Spleen (tissue), 11 donors: Measurements from ENCODE around the gene RIPOR3. TPM values are rescaled to one million over a fixed set of nuclear protein-coding genes. Genes with fewer than 3 reads are reported as not detected.

Experiments used
- DNase-seq: peaks from one replicate; pipeline ENCODE4 v3.0.0-alpha.2; 2020
- H3K27ac ChIP-seq, 8 donors: fragments of 200-600 bp; sonication (generic) in 7 of 8; 1 replicate in 4 of 8; 2 replicates in 4 of 8; pipeline versions ENCODE4 v1.5.0 to v1.8.0; 2016 to 2021; ENCODE audit warnings: inconsistent platforms in 4 of 8, mild to moderate bottlenecking in 4 of 8, moderate library complexity in 1 of 8
- H3K27me3 ChIP-seq, 7 donors: fragments of 200-600 bp; sonication (generic) in 6 of 7; replicated peaks in 1 of 7; 1 replicate in 4 of 7; 2 replicates in 3 of 7; pipeline versions ENCODE4 v1.5.0 to v1.8.0; 2016 to 2021; ENCODE audit warnings: inconsistent platforms in 3 of 7, mild to moderate bottlenecking in 1 of 7
- H3K36me3 ChIP-seq, 6 donors: fragments of 200-600 bp; sonication (generic) in 5 of 6; 1 replicate in 4 of 6; 2 replicates in 2 of 6; pipeline versions ENCODE4 v1.5.0 to v1.8.0; 2016 to 2021; ENCODE audit warnings: inconsistent platforms in 2 of 6
- H3K4me1 ChIP-seq, 6 donors: fragments of 200-600 bp; sonication (generic) in 5 of 6; 1 replicate in 3 of 6; 2 replicates in 3 of 6; pipeline versions ENCODE4 v1.5.0 to v1.8.0; 2016 to 2021; ENCODE audit warnings: inconsistent platforms in 3 of 6
- H3K4me3 ChIP-seq, 8 donors: fragments of 200-600 bp; sonication (generic) in 7 of 8; 1 replicate in 4 of 8; 2 replicates in 4 of 8; pipeline versions ENCODE4 v1.5.0 to v1.8.0; 2016 to 2021; ENCODE audit warnings: inconsistent platforms in 4 of 8, mild to moderate bottlenecking in 4 of 8, moderate library complexity in 2 of 8
- H3K9me3 ChIP-seq, 8 donors: fragments of 200-600 bp; sonication (generic) in 7 of 8; 1 replicate in 4 of 8; 2 replicates in 4 of 8; pipeline versions ENCODE4 v1.5.0 to v1.8.0; 2016 to 2021; ENCODE audit warnings: inconsistent platforms in 4 of 8
- POLR2A ChIP-seq, 3 donors: fragments of 450-650 bp; IDR thresholded peaks; one replicate each; pipeline ENCODE4 v1.5.1; 2017; ENCODE audit warnings: antibody characterized with exemption in 3 of 3, mild to moderate bottlenecking in 1 of 3
- POLR2AphosphoS5 ChIP-seq, 3 donors: sonication (generic); formaldehyde crosslinking; IDR thresholded peaks; one replicate each; pipeline ENCODE4 v1.5.1; 2017; ENCODE audit warnings: antibody characterized with exemption in 3 of 3
- WGBS, 5 donors: extraction: QIAGEN DNeasy Blood & Tissue Kit in 3 of 5; methylation state at CpG; one replicate each; pipeline versions ENCODE4 v1.1.5 to v1.1.7; 2013 to 2018; 5-methylcytosine and 5-hydroxymethylcytosine counted together
- intact Hi-C: fragments of 100-400 bp; cut with DNase I; formaldehyde crosslinking; loops from one replicate; pipeline ENCODE4 v1.15.0; 2023; ENCODE audit warnings: low total_unique reads
- polyA plus RNA-seq, 3 donors: library from polyadenylated mRNA; stranded (reverse); fragments of 200-250 nt; gene quantifications; one replicate each; pipeline ENCODE4 v1.2.1, GENCODE V29; 2013
- total RNA-seq, 7 donors: library from RNA; depleted of rRNA in 3 of 7; stranded (reverse); fragments of >200 nt in 3 of 7; fragmentation: NEBNext Ultra II Directional in 4 of 7; extraction: Animal tissue kit (Norgen Biotek cat#: 25700) in 4 of 7; gene quantifications; one replicate each; pipeline versions ENCODE4 v1.1.0 to v1.2.1, GENCODE V29; 2016 to 2021
- TF ChIP-seq, protein P1 (sequence below), 11 experiments: fragments of 200-600 bp in 7 of 11; fragments of 450-650 bp in 4 of 11; sonication (generic) in 4 of 11; IDR thresholded peaks in 8 of 11; conservative IDR thresholded peaks in 3 of 11; 1 replicate in 7 of 11; 2 replicates in 4 of 11; pipeline versions ENCODE4 v1.4.0 to v1.8.0; 2016 to 2021; ENCODE audit warnings: antibody characterized with exemption in 11 of 11, inconsistent platforms in 4 of 11, mild to moderate bottlenecking in 1 of 11
- donor health status: healthy with polysubstance abuse.
- donor health status: DM: no; HTN: no; CAD: no; lungs with moderate emphysema.
- donor health status: DM: no; HTN: no; CAD: no.
- donor health status: Bipolar disorder and iron deficiency.
- donor health status: healthy.
- donor health status: DM: no; HTN: no; CAD: no.
- donor health status: DM: yes; HTN: yes; CAD: no.

RIPOR3 gene
- total and polyA plus RNA-seq, 10 donors: 6.0 to 22.8 (median 13.1) TPM

DNA sequence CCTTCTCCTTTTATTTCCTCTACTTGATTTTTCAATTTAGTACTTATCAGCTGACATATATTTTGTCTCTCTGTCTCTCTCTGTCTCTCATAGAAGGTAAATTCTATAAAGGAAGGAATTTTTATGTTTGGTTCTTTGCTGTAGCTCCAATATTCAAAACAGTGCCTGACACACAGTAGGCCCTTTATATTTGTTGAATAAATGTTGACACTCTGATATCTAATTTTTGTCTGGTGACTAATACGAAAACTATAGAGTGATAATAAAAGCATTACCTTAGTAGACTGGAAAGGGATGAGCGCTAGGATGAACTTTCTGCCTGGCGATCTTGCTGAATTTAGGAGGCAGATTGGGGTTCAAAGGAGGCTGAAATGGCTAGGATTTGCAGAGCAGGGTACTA lies 138.4 kb downstream of the RIPOR3 start:
- H3K9me3 ChIP-seq: no peaks in the 10 kb centered on the region
- no peaks in the 10 kb centered on the region for H3K27me3 ChIP-seq
- intact Hi-C loops: no loop called here
- no peak overlapping the region for H3K4me3 ChIP-seq
- no peak overlapping the region for H3K27ac ChIP-seq
- no peak for DNase-seq
- peaks cover 22 to 96% (median 58%) of the 10 kb centered on the region in 6 donors for H3K4me1 ChIP-seq
- 90 to 97% (median 93%) methylated on average over 3 of the region's 3 CpGs for WGBS, 5 donors
- peaks cover 0 to 41% (median 4%) of the 10 kb centered on the region in 6 donors for H3K36me3 ChIP-seq
- TF ChIP-seq POLR2A (IDR thresholded peaks at IDR 0.05) (no peak), POLR2AphosphoS5 (IDR thresholded peaks at IDR 0.05) (no peak)
- TF ChIP-seq, protein P1, sequence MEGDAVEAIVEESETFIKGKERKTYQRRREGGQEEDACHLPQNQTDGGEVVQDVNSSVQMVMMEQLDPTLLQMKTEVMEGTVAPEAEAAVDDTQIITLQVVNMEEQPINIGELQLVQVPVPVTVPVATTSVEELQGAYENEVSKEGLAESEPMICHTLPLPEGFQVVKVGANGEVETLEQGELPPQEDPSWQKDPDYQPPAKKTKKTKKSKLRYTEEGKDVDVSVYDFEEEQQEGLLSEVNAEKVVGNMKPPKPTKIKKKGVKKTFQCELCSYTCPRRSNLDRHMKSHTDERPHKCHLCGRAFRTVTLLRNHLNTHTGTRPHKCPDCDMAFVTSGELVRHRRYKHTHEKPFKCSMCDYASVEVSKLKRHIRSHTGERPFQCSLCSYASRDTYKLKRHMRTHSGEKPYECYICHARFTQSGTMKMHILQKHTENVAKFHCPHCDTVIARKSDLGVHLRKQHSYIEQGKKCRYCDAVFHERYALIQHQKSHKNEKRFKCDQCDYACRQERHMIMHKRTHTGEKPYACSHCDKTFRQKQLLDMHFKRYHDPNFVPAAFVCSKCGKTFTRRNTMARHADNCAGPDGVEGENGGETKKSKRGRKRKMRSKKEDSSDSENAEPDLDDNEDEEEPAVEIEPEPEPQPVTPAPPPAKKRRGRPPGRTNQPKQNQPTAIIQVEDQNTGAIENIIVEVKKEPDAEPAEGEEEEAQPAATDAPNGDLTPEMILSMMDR (IDR thresholded peaks at IDR 0.05 in 8 of 11, conservative IDR thresholded peaks at IDR 0.05 in 3 of 11): no peak

GRCh38 chr20:50551288-50551687 lies 140.1 kb downstream of the RIPOR3 start:
- WGBS, 5 donors: 83 to 92% (median 90%) methylated on average over 4 of the region's 4 CpGs
- Histone ChIP-seq H3K4me1 (peaks cover 29 to 99% (median 72%) of the 10 kb centered on the region in 6 donors), H3K36me3 (peaks cover 0 to 32% (median 2%) of the 10 kb centered on the region in 6 donors), H3K9me3 (no peaks in the 10 kb centered on the region), H3K4me3 (no peak overlapping the region), H3K27me3 (no peaks in the 10 kb centered on the region), H3K27ac (peak overlapping the region in 4 of 8 donors; percentile 8 to 88 (median 50))
- TF ChIP-seq, protein P1 (IDR thresholded peaks at IDR 0.05 in 8 of 11, conservative IDR thresholded peaks at IDR 0.05 in 3 of 11): no peak
- no peak for TF ChIP-seq POLR2A (IDR thresholded peaks at IDR 0.05)
- no peak for TF ChIP-seq POLR2AphosphoS5 (IDR thresholded peaks at IDR 0.05)
- DNase-seq: no peak
- intact Hi-C loops: no loop called here

DNA sequence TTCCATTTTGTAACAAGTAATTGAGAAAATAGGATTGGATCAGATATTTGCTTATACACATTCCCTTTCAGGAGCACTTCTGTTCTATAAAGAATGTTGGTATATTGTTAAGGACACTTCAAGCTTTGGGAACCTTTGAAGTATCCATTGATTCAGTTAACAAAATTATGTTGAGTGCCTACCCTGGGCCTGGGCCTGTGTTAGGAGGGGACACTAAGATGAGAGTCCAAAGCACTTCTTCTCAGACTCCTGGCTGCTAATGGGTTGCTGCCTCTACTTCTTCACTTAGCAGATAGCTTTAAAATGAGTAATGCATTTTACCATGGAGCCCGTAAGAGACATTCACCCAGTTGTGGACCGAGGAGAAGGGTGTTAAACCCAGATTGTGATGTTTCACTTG lies 140.8 kb downstream of the RIPOR3 start:
- DNase-seq: no peak
- TF ChIP-seq POLR2A (IDR thresholded peaks at IDR 0.05) (no peak), POLR2AphosphoS5 (IDR thresholded peaks at IDR 0.05) (no peak)
- TF ChIP-seq, protein P1 (IDR thresholded peaks at IDR 0.05 in 8 of 11, conservative IDR thresholded peaks at IDR 0.05 in 3 of 11): no peak
- whole genome bisulfite sequencing, 5 donors: 87 to 93% (median 93%) methylated on average over 2 of the region's 2 CpGs
- Histone ChIP-seq H3K27ac (peak overlapping the region in 4 of 8 donors; percentile 20 to 88 (median 82)), H3K36me3 (peaks cover 0 to 32% (median 2%) of the 10 kb centered on the region in 6 donors), H3K4me1 (peaks cover 35 to 100% (median 76%) of the 10 kb centered on the region in 6 donors), H3K9me3 (no peaks in the 10 kb centered on the region), H3K27me3 (no peaks in the 10 kb centered on the region), H3K4me3 (no peak overlapping the region)
- intact Hi-C loops: no loop called here

GRCh38 chr20:50548396-50548795 lies 142.9 kb downstream of the RIPOR3 start:
- WGBS, 5 donors: 90 to 93% (median 92%) methylated on average over 5 of the region's 5 CpGs
- H3K27ac ChIP-seq: peak overlapping the region in 7 of 8 donors; percentile 23 to 88 (median 79)
- H3K36me3 ChIP-seq: peaks cover 0 to 36% (median 2%) of the 10 kb centered on the region in 6 donors
- H3K4me1 ChIP-seq: peaks cover 38 to 100% (median 93%) of the 10 kb centered on the region in 6 donors
- DNase-seq: no peak
- intact Hi-C loops: no loop called here
- no peaks in the 10 kb centered on the region for H3K9me3 ChIP-seq
- H3K27me3 ChIP-seq: no peaks in the 10 kb centered on the region
- no peak for TF ChIP-seq POLR2AphosphoS5 (IDR thresholded peaks at IDR 0.05)
- TF ChIP-seq POLR2A (IDR thresholded peaks at IDR 0.05): no peak
- TF ChIP-seq, protein P1 (IDR thresholded peaks at IDR 0.05 in 8 of 11, conservative IDR thresholded peaks at IDR 0.05 in 3 of 11): no peak
- no peak overlapping the region for H3K4me3 ChIP-seq
